ENCODE data around the gene RIMOC1. TPM values are rescaled to one million over a fixed set of nuclear protein-coding genes. Genes with fewer than 3 reads are reported as not detected.

The RIMOC1 gene
- total and polyA plus RNA-seq, 2 of the 8 experiments (the other 6 are each of a cell fraction or from before 2014, with no cell fraction given): 20.6 to 35.1 TPM

DNA sequence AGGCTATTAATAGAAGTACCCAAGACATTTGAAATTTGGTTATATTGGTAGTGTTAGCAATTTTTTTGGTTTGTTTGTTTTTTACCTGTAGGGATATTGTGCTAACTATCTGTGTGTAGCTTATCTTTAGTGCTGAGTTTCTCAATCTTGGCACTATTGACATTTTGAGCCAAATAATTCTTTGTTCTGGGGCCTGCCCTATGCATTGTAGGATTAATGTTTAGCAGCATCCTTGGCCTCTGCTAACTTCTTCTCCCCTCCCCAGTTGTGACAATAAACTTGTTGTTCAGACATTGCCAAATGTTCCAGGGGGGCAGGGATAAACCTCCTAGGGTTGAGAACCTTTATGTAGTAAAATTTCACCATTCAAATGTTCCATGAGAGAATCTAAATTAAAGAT, 24.9 kb downstream of the RIMOC1 start:
- Histone ChIP-seq H3K36me3 (ENCODE audit: control insufficient read depth in 2 of 4, insufficient read depth in 4 of 4, low read length in 3 of 4) (no peaks in the 10 kb centered on the region), H2BK15ac (ENCODE audit: low read length) (no peak overlapping the region), H3K56ac (replicated peaks; ENCODE audit: insufficient read length, low read depth, low read length) (no peak overlapping the region), H3K18ac (ENCODE audit: extremely low read depth, low read length) (no peak overlapping the region), H3K9ac (replicated peaks in 1 of 4; ENCODE audit: extremely low read depth in 1 of 4, low read depth in 3 of 4, low read length in 3 of 4) (no peak overlapping the region), H3K23ac (ENCODE audit: insufficient read length) (no peak overlapping the region), H4K8ac (ENCODE audit: extremely low read depth, insufficient read depth, low read length) (no peak overlapping the region), H3K27me3 (replicated peaks in 1 of 4; ENCODE audit: control insufficient read depth in 3 of 4, extremely low read depth in 1 of 4, insufficient read depth in 3 of 4, low read length in 3 of 4) (no peaks in the 10 kb centered on the region), H3K4ac (replicated peaks; ENCODE audit: insufficient read length, low read depth, low read length) (no peak overlapping the region), H2BK12ac (ENCODE audit: low read depth, low read length) (no peak overlapping the region), H2AFZ (ENCODE audit: low read length) (no peak overlapping the region), H3K23me2 (ENCODE audit: low read depth, low read length) (peaks cover 3% of the 10 kb centered on the region; the same call in 1 of the 2 replicates), H2BK5ac (ENCODE audit: low read depth, low read length) (no peak overlapping the region), H2AK5ac (ENCODE audit: low read depth, low read length) (no peak overlapping the region), H3K79me2 (ENCODE audit: control insufficient read depth in 1 of 2, insufficient read depth in 2 of 2, low read length in 2 of 2) (no peaks in the 10 kb centered on the region), H3K14ac (ENCODE audit: insufficient read length) (no peak overlapping the region), H4K91ac (replicated peaks; ENCODE audit: insufficient read length, low read length) (no peak overlapping the region), H2BK120ac (replicated peaks; ENCODE audit: low read depth, low read length) (no peak overlapping the region), H3K4me3 (ENCODE audit: extremely low read depth in 1 of 4, insufficient read depth in 2 of 4, low read depth in 3 of 4, low read length in 4 of 4) (no peak overlapping the region), H4K20me1 (replicated peaks in 1 of 2; ENCODE audit: control insufficient read depth in 1 of 2, insufficient read depth in 2 of 2, low read length in 2 of 2) (no peaks in the 10 kb centered on the region), H3K79me1 (ENCODE audit: low read depth, low read length) (no peaks in the 10 kb centered on the region), H2BK20ac (ENCODE audit: low read length) (no peak overlapping the region), H4K5ac (ENCODE audit: insufficient read length, low read depth, low read length) (no peak overlapping the region), H3K9me3 (ENCODE audit: insufficient read depth in 2 of 2, low read depth in 1 of 2, low read length in 1 of 2) (no peaks in the 10 kb centered on the region), H3K4me2 (ENCODE audit: insufficient read depth in 1 of 2, low read depth in 2 of 2, low read length in 2 of 2) (no peak overlapping the region), H3K27ac (ENCODE audit: low read depth, low read length) (no peak overlapping the region), H3K4me1 (replicated peaks in 1 of 4; ENCODE audit: control insufficient read depth in 3 of 4, insufficient read depth in 4 of 4, low read length in 3 of 4) (peaks cover 0 to 3% (median 0%) of the 10 kb centered on the region in 4 experiments; a peak in 2 of 7 replicates)
- DNase-seq (ENCODE audit: low read depth in 1 of 2, low spot score in 2 of 2) (no peak), FAIRE-seq (no peak)
- no peak for TF ChIP-seq RFX5 (IDR thresholded peaks at IDR 0.05; ENCODE audit: borderline replicate concordance, low read depth, low read length)
- POLR2A ChIA-PET (ENCODE audit: partially characterized antibody): no interaction called here
- CTCF ChIA-PET (ENCODE audit: partially characterized antibody): interaction anchor here (0.9 to 1.8 kb wide), 2 partner anchors 128 kb away, joined by 4 to 5 read pairs; no protein-coding TSS in a partner anchor

All from H1 (cell line).